Measurements from ENCODE around the gene RND2.

The RND2 gene

DNA sequence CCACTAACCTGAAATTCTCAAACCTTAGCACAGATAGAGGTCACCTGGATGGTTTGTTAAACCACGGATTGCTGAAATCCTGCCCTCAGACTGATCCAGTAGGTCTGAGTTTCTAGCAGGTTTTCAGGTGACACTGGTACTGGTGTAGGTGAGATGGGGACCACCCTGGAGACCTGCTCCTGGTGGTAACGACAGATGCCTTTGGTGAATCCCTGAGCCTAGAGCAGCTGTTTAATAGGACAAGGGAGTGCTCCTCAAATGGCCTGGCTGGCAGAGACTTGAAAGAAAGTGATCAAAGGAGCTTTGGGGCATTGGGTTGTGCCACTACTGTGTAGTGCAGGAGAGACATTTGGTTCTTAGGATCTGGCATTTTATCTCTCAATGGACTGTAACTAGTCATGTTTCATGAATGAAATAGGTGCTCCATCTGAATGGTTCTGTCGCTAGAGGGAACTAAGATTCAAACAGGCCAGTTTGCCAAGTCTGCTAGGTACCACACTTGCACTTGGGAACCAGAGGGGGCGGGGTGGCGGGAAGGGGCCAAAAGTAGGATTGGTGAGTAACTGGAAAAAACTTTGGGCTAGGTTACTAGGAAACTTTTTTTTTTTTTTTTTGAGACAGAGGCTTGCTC, 21.4 kb upstream of the RND2 start:
- no peak for DNase-seq (ENCODE audit: extremely low read depth, insufficient read length)
- TF ChIP-seq, protein P1, sequence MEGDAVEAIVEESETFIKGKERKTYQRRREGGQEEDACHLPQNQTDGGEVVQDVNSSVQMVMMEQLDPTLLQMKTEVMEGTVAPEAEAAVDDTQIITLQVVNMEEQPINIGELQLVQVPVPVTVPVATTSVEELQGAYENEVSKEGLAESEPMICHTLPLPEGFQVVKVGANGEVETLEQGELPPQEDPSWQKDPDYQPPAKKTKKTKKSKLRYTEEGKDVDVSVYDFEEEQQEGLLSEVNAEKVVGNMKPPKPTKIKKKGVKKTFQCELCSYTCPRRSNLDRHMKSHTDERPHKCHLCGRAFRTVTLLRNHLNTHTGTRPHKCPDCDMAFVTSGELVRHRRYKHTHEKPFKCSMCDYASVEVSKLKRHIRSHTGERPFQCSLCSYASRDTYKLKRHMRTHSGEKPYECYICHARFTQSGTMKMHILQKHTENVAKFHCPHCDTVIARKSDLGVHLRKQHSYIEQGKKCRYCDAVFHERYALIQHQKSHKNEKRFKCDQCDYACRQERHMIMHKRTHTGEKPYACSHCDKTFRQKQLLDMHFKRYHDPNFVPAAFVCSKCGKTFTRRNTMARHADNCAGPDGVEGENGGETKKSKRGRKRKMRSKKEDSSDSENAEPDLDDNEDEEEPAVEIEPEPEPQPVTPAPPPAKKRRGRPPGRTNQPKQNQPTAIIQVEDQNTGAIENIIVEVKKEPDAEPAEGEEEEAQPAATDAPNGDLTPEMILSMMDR (IDR thresholded peaks at IDR 0.05; ENCODE audit: insufficient read depth, low read length, poor library complexity, severe bottlenecking), result no peak
- H3K36me3 ChIP-seq (ENCODE audit: control insufficient read depth, insufficient read depth, low read length), result peaks cover 23% of the 10 kb centered on the region

DNA sequence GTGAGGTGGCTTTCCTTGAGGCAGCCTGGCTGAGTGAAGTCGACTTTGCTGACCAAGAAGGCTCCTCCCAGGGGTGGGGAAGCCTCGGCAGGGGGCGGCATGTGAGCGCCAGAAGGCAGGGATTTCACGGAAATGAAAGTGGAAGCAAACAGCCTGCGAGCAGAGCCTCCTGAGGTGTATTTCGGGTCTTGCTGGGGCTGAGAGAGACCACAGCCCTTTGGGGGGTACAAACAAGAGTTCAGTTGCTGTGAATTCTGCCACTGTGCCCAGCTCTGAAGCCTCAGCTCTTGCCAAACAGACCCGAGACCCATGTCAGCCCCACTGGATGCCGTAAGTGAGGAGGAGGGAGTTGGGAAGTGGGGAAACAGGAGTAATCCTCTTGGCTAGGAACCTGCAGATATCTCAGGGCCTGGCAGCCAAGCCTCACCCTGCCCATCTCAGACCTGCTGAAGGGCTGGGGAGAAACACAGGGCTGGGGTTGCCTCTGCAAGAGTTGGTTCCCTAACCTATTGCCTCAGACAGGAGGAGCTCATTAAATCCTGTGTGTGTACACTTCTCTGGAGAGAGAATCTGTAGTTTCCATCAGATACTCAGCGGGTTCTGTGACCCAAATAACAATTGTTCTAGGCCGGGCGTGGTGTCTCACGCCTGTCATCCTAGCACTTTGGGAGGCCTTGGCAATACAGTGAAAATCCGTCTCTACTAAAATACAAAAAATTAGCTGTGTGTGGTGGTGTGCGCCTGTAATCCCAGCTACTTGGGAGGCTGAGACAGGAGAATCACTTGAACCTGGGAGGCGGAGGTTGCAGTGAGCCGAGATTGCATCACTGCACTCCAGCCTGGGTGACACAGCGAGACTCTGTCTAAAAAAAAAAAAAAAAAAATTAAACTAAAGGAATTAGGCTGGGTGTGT, 18.1 kb upstream of the RND2 start, which contains the start of gene IFI35:
IFI35 (plus strand) TSS at position 146 of the 913 bp plus-strand sequence; CDS start at position 310, 164 bp downstream.
- Histone ChIP-seq H3K27me3 (replicated peaks; ENCODE audit: control insufficient read depth, insufficient read depth, low read length) (no peaks in the 10 kb centered on the region), H3K36me3 (ENCODE audit: control insufficient read depth, insufficient read depth, low read length) (peaks cover 19% of the 10 kb centered on the region), H3K4me3 (replicated peaks; ENCODE audit: low read depth, low read length) (peak within 1 kb of the TSS; percentile 84)
- TF ChIP-seq, protein P1 (IDR thresholded peaks at IDR 0.05; ENCODE audit: insufficient read depth, low read length, poor library complexity, severe bottlenecking), result peak; percentile 50
- DNase-seq (ENCODE audit: extremely low read depth, insufficient read length), result peak; percentile 87

More for the DNA sequence above, 21.4 kb upstream of the RND2 start:
- Histone ChIP-seq H3K27me3 (replicated peaks; ENCODE audit: control insufficient read depth, insufficient read depth, low read length) (no peaks in the 10 kb centered on the region), H3K4me3 (replicated peaks; ENCODE audit: low read depth, low read length) (no peak overlapping the region)

DNA sequence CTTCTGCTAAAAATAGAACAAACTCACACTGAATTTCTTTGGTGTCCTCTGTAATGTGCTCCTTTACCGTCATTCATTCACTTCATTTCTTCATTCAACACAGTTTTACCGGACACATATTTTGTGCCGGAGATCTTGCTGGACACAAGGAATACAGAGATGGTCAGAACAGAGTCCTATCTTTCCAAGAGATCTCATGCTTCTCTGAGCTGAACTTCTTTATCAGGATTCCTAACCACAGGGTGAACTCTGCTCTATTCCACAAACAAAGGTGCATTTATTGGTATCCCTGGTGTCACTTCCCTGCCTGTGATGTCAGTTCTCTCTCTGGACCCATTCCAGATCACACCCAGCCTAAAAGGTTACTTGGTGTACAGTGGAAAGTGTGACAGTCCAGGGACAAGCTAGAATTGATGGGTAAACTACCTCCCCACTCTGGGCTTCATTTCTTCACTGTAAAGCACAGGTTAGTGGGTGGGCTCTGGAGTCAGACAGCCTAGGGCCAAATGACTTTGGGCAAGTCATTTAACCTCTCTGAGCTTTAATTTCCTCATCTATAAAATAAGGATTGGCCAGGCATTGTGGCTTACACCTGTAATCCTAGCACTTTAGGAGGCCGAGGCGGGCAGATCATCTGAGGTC, 14.2 kb upstream of the RND2 start:
- no peak for DNase-seq (ENCODE audit: extremely low read depth, insufficient read length)
- Histone ChIP-seq H3K27me3 (replicated peaks; ENCODE audit: control insufficient read depth, insufficient read depth, low read length) (no peaks in the 10 kb centered on the region), H3K36me3 (ENCODE audit: control insufficient read depth, insufficient read depth, low read length) (peaks cover 23% of the 10 kb centered on the region), H3K4me3 (replicated peaks; ENCODE audit: low read depth, low read length) (no peak overlapping the region)
- TF ChIP-seq, protein P1 (IDR thresholded peaks at IDR 0.05; ENCODE audit: insufficient read depth, low read length, poor library complexity, severe bottlenecking), result no peak

DNA sequence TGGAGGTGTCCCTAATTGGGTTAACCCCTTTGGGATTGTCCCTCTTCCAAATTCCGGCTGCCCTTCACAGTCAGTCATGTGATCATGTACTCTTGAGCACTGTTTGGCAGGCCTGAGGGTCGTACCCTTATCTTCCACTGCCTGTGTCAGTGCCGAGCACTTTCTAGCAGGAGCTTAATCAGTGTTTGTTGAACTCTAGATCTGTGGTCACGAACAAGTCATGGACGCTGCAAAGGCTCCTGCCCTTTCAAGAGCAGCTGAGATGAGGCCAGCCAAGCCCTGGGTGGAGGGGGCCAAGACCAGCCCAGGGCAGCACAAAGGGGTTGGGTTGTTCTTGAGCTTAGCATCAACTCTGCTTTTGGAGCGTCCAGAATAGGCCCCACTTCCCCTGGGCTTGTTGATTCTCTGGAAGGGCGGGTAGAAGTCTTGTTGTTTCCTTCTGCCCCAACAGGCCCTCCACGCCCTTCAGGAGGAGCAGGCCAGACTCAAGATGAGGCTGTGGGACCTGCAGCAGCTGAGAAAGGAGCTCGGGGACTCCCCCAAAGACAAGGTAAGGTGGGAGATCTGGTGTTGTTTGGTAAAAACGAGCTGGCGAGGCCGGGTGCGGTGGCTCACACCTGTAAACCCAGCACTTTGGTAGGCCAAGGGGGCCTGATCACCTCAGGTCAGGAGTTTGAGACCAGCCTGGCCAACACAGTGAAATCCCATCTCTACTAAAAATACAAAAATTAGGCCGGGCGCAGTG, 13.1 kb upstream of the RND2 start:
- H3K27me3 ChIP-seq (replicated peaks; ENCODE audit: control insufficient read depth, insufficient read depth, low read length), result no peaks in the 10 kb centered on the region
- peaks cover 23% of the 10 kb centered on the region for H3K36me3 ChIP-seq (ENCODE audit: control insufficient read depth, insufficient read depth, low read length)
- no peak for DNase-seq (ENCODE audit: extremely low read depth, insufficient read length)
- H3K4me3 ChIP-seq (replicated peaks; ENCODE audit: low read depth, low read length), result no peak overlapping the region
- TF ChIP-seq, protein P1 (IDR thresholded peaks at IDR 0.05; ENCODE audit: insufficient read depth, low read length, poor library complexity, severe bottlenecking), result no peak

DNA sequence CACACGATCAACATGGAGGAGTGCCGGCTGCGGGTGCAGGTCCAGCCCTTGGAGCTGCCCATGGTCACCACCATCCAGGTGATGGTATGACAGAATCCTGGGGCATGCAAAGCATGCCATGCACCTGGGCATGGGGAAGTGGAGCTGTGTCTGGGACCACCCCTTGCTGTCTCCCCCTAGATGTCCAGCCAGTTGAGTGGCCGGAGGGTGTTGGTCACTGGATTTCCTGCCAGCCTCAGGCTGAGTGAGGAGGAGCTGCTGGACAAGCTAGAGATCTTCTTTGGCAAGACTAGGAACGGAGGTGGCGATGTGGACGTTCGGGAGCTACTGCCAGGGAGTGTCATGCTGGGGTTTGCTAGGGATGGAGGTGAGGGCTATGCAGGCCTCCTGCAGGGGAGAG, 11.7 kb upstream of the RND2 start:
- TF ChIP-seq, protein P1 (IDR thresholded peaks at IDR 0.05; ENCODE audit: insufficient read depth, low read length, poor library complexity, severe bottlenecking), result no peak
- H3K4me3 ChIP-seq (replicated peaks; ENCODE audit: low read depth, low read length), result no peak overlapping the region
- no peaks in the 10 kb centered on the region for H3K27me3 ChIP-seq (replicated peaks; ENCODE audit: control insufficient read depth, insufficient read depth, low read length)
- H3K36me3 ChIP-seq (ENCODE audit: control insufficient read depth, insufficient read depth, low read length), result peaks cover 23% of the 10 kb centered on the region
- DNase-seq (ENCODE audit: extremely low read depth, insufficient read length), result no peak
